B cell (primary cell): Measurements from ENCODE around the gene SLC7A7. TPM values are rescaled to one million over a fixed set of nuclear protein-coding genes. Genes with fewer than 3 reads are reported as not detected.

ENCODE experiments used
- ATAC-seq: fragments of 200-7000 bp; cut with Tn5 transposase; one replicate; pipeline ENCODE4 v1.10.0; 2021; ENCODE audit warnings: low read depth, mild to moderate bottlenecking, moderate number of reproducible peaks, moderate library complexity
- CTCF ChIA-PET: fragments of 350-600 bp; sonication (Branson Sonifier 250); formaldehyde crosslinking; loops from one replicate; lab custom pipeline; 2021; ENCODE audit warnings: antibody characterized with exemption, inconsistent platforms; lab: Charles Lee
- POLR2A ChIA-PET: fragments of 350-600 bp; sonication (Branson Sonifier 250); formaldehyde crosslinking; loops from one replicate; lab custom pipeline; 2021; ENCODE audit warnings: antibody characterized with exemption; lab: Charles Lee
- DNase-seq: peaks from one replicate; pipeline ENCODE4 v3.0.0; 2013
- H2AFZ ChIP-seq: 2 replicates; pipeline ENCODE4 v1.6.1; 2012; ENCODE audit warnings: mild to moderate bottlenecking, low read depth, low read length; ENCODE audit not compliant: insufficient read depth, poor library complexity, severe bottlenecking
- H3K27ac ChIP-seq, 2 donors: 1 replicate in 1 of 2; 2 replicates in 1 of 2; pipeline ENCODE4 v1.5.1; 2012 to 2013; ENCODE audit warnings: low read length in 2 of 2, mild to moderate bottlenecking in 2 of 2, moderate library complexity in 1 of 2
- H3K27me3 ChIP-seq, 4 experiments: fragments of 200-600 bp in 1 of 4; sonication (generic) in 1 of 4; replicated peaks in 1 of 4; 1 replicate in 2 of 4; 2 replicates in 2 of 4; pipeline versions ENCODE4 v1.6.1 to v1.7.0; 2013 to 2016; ENCODE audit warnings: low read length in 3 of 4, mild to moderate bottlenecking in 2 of 4, mixed read lengths in 1 of 4, moderate library complexity in 1 of 4; ENCODE audit not compliant: insufficient read depth in 4 of 4, control insufficient read depth in 3 of 4; ENCODE audit errors: control extremely low read depth in 1 of 4
- H3K36me3 ChIP-seq, 2 experiments: replicated peaks in 1 of 2; 1 replicate in 1 of 2; 2 replicates in 1 of 2; pipeline versions ENCODE4 v1.6.1 to v1.7.1; 2013; ENCODE audit warnings: low read length in 1 of 2; ENCODE audit not compliant: insufficient read depth in 2 of 2, control insufficient read depth in 1 of 2; ENCODE audit errors: control extremely low read depth in 1 of 2, extremely low read depth in 1 of 2
- H3K4me1 ChIP-seq, 2 donors: fragments of 200-600 bp in 1 of 2; sonication (generic) in 1 of 2; 1 replicate in 1 of 2; 2 replicates in 1 of 2; pipeline versions ENCODE4 v1.5.1 to v1.6.1; 2013 to 2017; ENCODE audit warnings: low read length in 2 of 2; ENCODE audit not compliant: control insufficient read depth in 2 of 2, insufficient read depth in 2 of 2
- H3K4me2 ChIP-seq: replicated peaks from 2 replicates; pipeline ENCODE3; 2012; ENCODE audit warnings: mild to moderate bottlenecking, low read depth, low read length; ENCODE audit not compliant: poor library complexity, severe bottlenecking
- H3K4me3 ChIP-seq, 5 experiments: fragments of 200-600 bp in 1 of 5; sonication (generic) in 1 of 5; 1 replicate in 3 of 5; 2 replicates in 2 of 5; pipeline versions ENCODE4 v1.5.1 to v1.7.0; 2011 to 2016; ENCODE audit warnings: low read length in 4 of 5, mild to moderate bottlenecking in 4 of 5, low read depth in 2 of 5, control low read depth in 1 of 5, moderate library complexity in 1 of 5; ENCODE audit not compliant: insufficient read depth in 1 of 5; ENCODE audit errors: control extremely low read depth in 1 of 5, extremely low read depth in 1 of 5
- H3K79me2 ChIP-seq: fragments of 200-600 bp; sonication (generic); one replicate; pipeline ENCODE4 v1.6.0; 2016; ENCODE audit warnings: low read length; ENCODE audit not compliant: control insufficient read depth, insufficient read depth
- H3K9ac ChIP-seq: fragments of 200-600 bp; sonication (generic); 2 replicates; pipeline ENCODE4 v1.6.1; 2017; ENCODE audit warnings: mild to moderate bottlenecking, low read length, moderate library complexity
- H3K9me3 ChIP-seq, 3 donors: one replicate each; pipeline versions ENCODE4 v1.6.1 to v1.7.1; 2013; ENCODE audit warnings: low read length in 2 of 3; ENCODE audit not compliant: control insufficient read depth in 2 of 3, insufficient read depth in 1 of 3; ENCODE audit errors: control extremely low read depth in 1 of 3
- H4K20me1 ChIP-seq: 2 replicates; pipeline ENCODE4 v1.6.0; 2012; ENCODE audit warnings: mild to moderate bottlenecking, low read length; ENCODE audit not compliant: insufficient read depth, control insufficient read depth, poor library complexity, severe bottlenecking
- H3K27ac Mint-ChIP-seq: one replicate; pipeline ENCODE4 v1.8.0; 2021; ENCODE audit warnings: mixed read lengths
- H3K27me3 Mint-ChIP-seq: one replicate; pipeline ENCODE4 v1.8.0; 2021; ENCODE audit warnings: mixed read lengths
- H3K4me1 Mint-ChIP-seq: one replicate; pipeline ENCODE4 v1.8.0; 2021; ENCODE audit warnings: mixed read lengths
- H3K4me3 Mint-ChIP-seq: one replicate; pipeline ENCODE4 v1.8.0; 2021; ENCODE audit warnings: mixed read lengths
- H3K9me3 Mint-ChIP-seq: one replicate; pipeline ENCODE4 v1.8.0; 2022; ENCODE audit warnings: mixed read lengths; ENCODE audit not compliant: insufficient read depth
- CTCF ChIP-seq: fragments of 200-600 bp; IDR thresholded peaks from one replicate; pipeline ENCODE4 v1.8.0; 2022; ENCODE audit warnings: antibody characterized with exemption, mild to moderate bottlenecking
- EZH2 ChIP-seq: IDR thresholded peaks from 2 replicates; pipeline ENCODE4 v1.6.1; 2012; ENCODE audit warnings: borderline replicate concordance, low read depth, mild to moderate bottlenecking, moderate library complexity, low read length; ENCODE audit not compliant: insufficient read depth, poor library complexity, severe bottlenecking
- WGBS: methylation state at CpG from one replicate; pipeline ENCODE4 v1.1.5; 2013; ENCODE audit warnings: missing lambda C conversion rate; ENCODE audit not compliant: insufficient coverage; 5-methylcytosine and 5-hydroxymethylcytosine counted together
- intact Hi-C: fragments of 100-400 bp; cut with micrococcal nuclease; formaldehyde crosslinking; loops from one replicate; pipeline ENCODE4 v1.10.0; 2022
- polyA plus RNA-seq: library from polyadenylated mRNA; depleted of rRNA; stranded (reverse); fragments of >200 nt; gene quantifications from 2 replicates; pipeline ENCODE4 v1.2.3, GENCODE V29; 2012
- total RNA-seq, 2 donors: library from RNA; stranded (reverse); fragments of 120-200 nt in 1 of 2; gene quantifications; 1 replicate in 1 of 2; 2 replicates in 1 of 2; pipeline versions ENCODE4 v1.2.3 to v1.2.4, GENCODE V29; 2013 to 2022

The SLC7A7 gene
- total and polyA plus RNA-seq, 2 donors (not counting 1 experiment from before 2014, with no cell fraction given) = 33.4 to 50.0 TPM

- TF ChIP-seq CTCF (no peak), EZH2 (no peak)
- H3K4me2 ChIP-seq = no peak overlapping the region
- no peak overlapping the region for H3K4me3 ChIP-seq
- POLR2A ChIA-PET = interaction anchor here (0.6 to 2.3 kb wide), 3 partner anchors 9 to 14 kb away, joined by 3 to 5 read pairs (median 5); no protein-coding TSS in a partner anchor
- WGBS = 80% methylated on average over 3 of the region's 5 CpGs
- intact Hi-C loops = no loop called here
- peak overlapping the region in 1 of 2 donors; percentile 35 for H3K27ac ChIP-seq
- Mint-ChIP-seq H3K9me3 (no peaks in the 10 kb centered on the region), H3K27ac (peak overlapping the region; percentile 76), H3K4me3 (peak overlapping the region; percentile 47), H3K4me1 (peaks cover 72% of the 10 kb centered on the region), H3K27me3 (no peaks in the 10 kb centered on the region)
- H2AFZ ChIP-seq = no peak overlapping the region
- H3K79me2 ChIP-seq = peaks cover 5% of the 10 kb centered on the region
- CTCF ChIA-PET = interaction anchor here (0.8 to 14.9 kb wide), 5 partner anchors 13 to 45 kb away, joined by 3 to 129 read pairs (median 6); no protein-coding TSS in a partner anchor
- DNase-seq (no peak), ATAC-seq (no peak)
- no peaks in the 10 kb centered on the region for H3K9me3 ChIP-seq
- peaks cover 0 to 1% of the 10 kb centered on the region in 2 experiments for H3K36me3 ChIP-seq
- no peak overlapping the region for H3K9ac ChIP-seq
- H3K4me1 ChIP-seq = peaks cover 35 to 52% of the 10 kb centered on the region in 2 donors
- H4K20me1 ChIP-seq = no peaks in the 10 kb centered on the region
- no peaks in the 10 kb centered on the region for H3K27me3 ChIP-seq
Measured at GRCh38 chr14:22808388-22809209, 6.6 kb downstream of the SLC7A7 start.
